Measurements from ENCODE around the gene SPCS1.
"Not testable (repeated sequence)": the region's sequence is repeated elsewhere in the genome, so short reads cannot be mapped to it uniquely, and the experiment has no call there.

SPCS1 gene

GRCh38 chr3:52719618-52720017 is 13.7 kb downstream of the SPCS1 start:
- DNase-seq (ENCODE audit: insufficient read length, low spot score) (no peak), FAIRE-seq (no peak)
- TF ChIP-seq CTCF (IDR thresholded peaks at IDR 0.05; ENCODE audit: insufficient read depth, missing control alignments) = no peak

- no peak for TF ChIP-seq CTCF (IDR thresholded peaks at IDR 0.05; ENCODE audit: insufficient read depth, missing control alignments)
- DNase-seq (ENCODE audit: insufficient read length, low spot score) (no peak), FAIRE-seq (no peak)
Observed at GRCh38 chr3:52721002-52721729, 15.3 kb downstream of the SPCS1 start.

- TF ChIP-seq CTCF (IDR thresholded peaks at IDR 0.05; ENCODE audit: insufficient read depth, missing control alignments) = no peak
- DNase-seq (ENCODE audit: insufficient read length, low spot score) = no peak
- FAIRE-seq = no peak
Observed at GRCh38 chr3:52721730-52722008, 15.8 kb downstream of the SPCS1 start.

GRCh38 chr3:52722491-52722890 is 16.6 kb downstream of the SPCS1 start:
- DNase-seq (ENCODE audit: insufficient read length, low spot score) (no peak), FAIRE-seq (no peak)
- TF ChIP-seq CTCF (IDR thresholded peaks at IDR 0.05; ENCODE audit: insufficient read depth, missing control alignments) = no peak

- FAIRE-seq = no peak
- no peak for TF ChIP-seq CTCF (IDR thresholded peaks at IDR 0.05; ENCODE audit: insufficient read depth, missing control alignments)
- DNase-seq (ENCODE audit: insufficient read length, low spot score) = no peak
Observed at GRCh38 chr3:52723935-52724334, 18.0 kb downstream of the SPCS1 start.

GRCh38 chr3:52724511-52724910 is 18.6 kb downstream of the SPCS1 start:
- DNase-seq (ENCODE audit: insufficient read length, low spot score) (no peak), FAIRE-seq (no peak)
- TF ChIP-seq CTCF (IDR thresholded peaks at IDR 0.05; ENCODE audit: insufficient read depth, missing control alignments) = no peak

GRCh38 chr3:52728753-52729152 is 22.8 kb downstream of the SPCS1 start:
- not testable (repeated sequence) for FAIRE-seq; DNase-seq (ENCODE audit: insufficient read length, low spot score)

GRCh38 chr3:52730681-52731080 is 24.8 kb downstream of the SPCS1 start:
- DNase-seq (ENCODE audit: insufficient read length, low spot score) = no peak
- FAIRE-seq = no peak
- TF ChIP-seq CTCF (IDR thresholded peaks at IDR 0.05; ENCODE audit: insufficient read depth, missing control alignments) = no peak

All from D721Med (cell line).